HFF-Myc (cell line): ENCODE data around the gene TSPAN3.

Source experiments
- DNase-seq: peaks from one replicate; pipeline ENCODE4 v3.0.0-alpha.2; 2011; ENCODE audit warnings: low read depth; ENCODE audit errors: extremely low read depth
- H3K4me3 ChIP-seq: replicated peaks from 2 replicates; pipeline ENCODE4 v1.5.1; 2011; ENCODE audit warnings: low read depth, mild to moderate bottlenecking, control low read depth, low read length
- TF ChIP-seq, protein P1 (sequence below): IDR thresholded peaks from 2 replicates; pipeline ENCODE4 v1.5.1; 2012; ENCODE audit warnings: mild to moderate bottlenecking, low read depth, low read length, control low read depth; ENCODE audit errors: missing control alignments

TSPAN3 gene

GRCh38 chr15:77070495-77071304, at the start of gene TSPAN3:
TSS of gene TSPAN3 (minus strand) at chr15:77071109. CDS start at chr15:77070954, 155 bp downstream.
- TF ChIP-seq, protein P1, sequence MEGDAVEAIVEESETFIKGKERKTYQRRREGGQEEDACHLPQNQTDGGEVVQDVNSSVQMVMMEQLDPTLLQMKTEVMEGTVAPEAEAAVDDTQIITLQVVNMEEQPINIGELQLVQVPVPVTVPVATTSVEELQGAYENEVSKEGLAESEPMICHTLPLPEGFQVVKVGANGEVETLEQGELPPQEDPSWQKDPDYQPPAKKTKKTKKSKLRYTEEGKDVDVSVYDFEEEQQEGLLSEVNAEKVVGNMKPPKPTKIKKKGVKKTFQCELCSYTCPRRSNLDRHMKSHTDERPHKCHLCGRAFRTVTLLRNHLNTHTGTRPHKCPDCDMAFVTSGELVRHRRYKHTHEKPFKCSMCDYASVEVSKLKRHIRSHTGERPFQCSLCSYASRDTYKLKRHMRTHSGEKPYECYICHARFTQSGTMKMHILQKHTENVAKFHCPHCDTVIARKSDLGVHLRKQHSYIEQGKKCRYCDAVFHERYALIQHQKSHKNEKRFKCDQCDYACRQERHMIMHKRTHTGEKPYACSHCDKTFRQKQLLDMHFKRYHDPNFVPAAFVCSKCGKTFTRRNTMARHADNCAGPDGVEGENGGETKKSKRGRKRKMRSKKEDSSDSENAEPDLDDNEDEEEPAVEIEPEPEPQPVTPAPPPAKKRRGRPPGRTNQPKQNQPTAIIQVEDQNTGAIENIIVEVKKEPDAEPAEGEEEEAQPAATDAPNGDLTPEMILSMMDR: no peak
- H3K4me3 ChIP-seq: peak within 1 kb of the TSS; percentile 60
- DNase-seq: peak; percentile 45

DNA sequence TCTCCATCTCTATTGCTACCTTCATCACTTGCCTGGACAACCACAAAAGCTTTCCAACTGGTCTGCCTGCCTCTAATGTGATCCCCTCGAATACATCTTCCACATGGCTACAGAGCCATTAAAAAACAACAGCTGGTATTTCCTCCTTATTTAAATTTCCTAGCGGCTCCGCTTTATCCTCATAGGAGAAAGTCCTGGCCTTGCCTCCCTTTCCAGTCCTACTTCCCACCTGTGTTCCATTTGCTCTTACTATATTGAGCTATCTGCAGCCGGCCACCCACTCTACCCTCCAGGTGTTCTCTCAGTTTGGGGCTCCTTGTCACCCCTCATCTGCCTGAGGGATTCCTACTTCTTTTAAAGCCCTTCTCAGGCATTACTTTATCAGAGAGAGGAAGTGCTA, 49.7 kb upstream of the TSPAN3 start:
- DNase-seq: no peak
- TF ChIP-seq, protein P1: no peak
- no peak overlapping the region for H3K4me3 ChIP-seq

DNA sequence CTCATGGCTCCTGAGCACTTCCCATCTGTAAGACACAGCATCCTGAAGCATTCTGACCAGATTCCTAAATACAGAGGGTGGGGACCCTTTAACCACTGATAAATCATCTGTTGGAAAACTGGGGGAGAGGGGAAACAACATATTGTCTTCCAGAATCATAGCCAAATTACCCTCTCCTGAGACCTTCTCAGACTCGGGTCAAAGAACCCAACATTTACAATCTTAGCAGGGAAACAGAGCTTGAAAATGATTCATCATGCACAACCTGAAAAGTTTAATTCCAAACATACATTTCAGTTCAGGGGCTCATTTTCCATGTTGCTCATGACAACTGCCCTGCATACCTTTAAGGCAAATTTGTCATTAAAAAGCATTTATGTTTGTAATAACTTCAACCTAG, 48.5 kb upstream of the TSPAN3 start:
- DNase-seq: no peak
- H3K4me3 ChIP-seq: no peak overlapping the region
- TF ChIP-seq, protein P1: no peak

GRCh38 chr15:77118882-77119321, 48.0 kb upstream of the TSPAN3 start:
- TF ChIP-seq, protein P1: peak; percentile 76
- no peak overlapping the region for H3K4me3 ChIP-seq
- peak; percentile 63 for DNase-seq

DNA sequence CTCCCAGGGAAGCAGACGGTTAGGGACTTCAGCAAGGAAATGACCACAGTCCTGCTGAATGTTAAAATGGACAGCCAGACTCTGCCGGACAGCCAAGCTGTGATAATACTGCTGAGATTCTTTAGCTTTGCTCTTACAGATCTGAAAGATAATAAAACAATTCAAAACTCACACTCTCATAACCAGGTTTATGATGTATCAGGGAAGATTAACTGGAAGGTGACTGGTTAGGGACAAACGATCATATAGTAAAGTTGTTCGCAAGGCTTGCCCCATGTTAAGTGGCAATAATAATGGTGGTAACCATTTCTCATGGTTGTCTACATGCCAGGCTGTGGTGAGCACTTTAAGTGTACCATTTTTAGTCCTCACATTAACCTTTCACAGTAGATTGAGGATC, 44.3 kb upstream of the TSPAN3 start:
- DNase-seq: no peak
- TF ChIP-seq, protein P1: no peak
- no peak overlapping the region for H3K4me3 ChIP-seq

- DNase-seq: no peak
- no peak overlapping the region for H3K4me3 ChIP-seq
- TF ChIP-seq, protein P1: no peak
Observed at GRCh38 chr15:77112838-77113504, 42.1 kb upstream of the TSPAN3 start.
